Colonic mucosa (tissue), 4 donors: ENCODE results near the gene TRIM44. TPM values are rescaled to one million over a fixed set of nuclear protein-coding genes. Genes with fewer than 3 reads are reported as not detected.
"Not testable (repeated sequence)": the region's sequence is repeated elsewhere in the genome, so short reads cannot be mapped to it uniquely, and the experiment has no call there.

Source experiments
- DNase-seq: peaks from one replicate; pipeline ENCODE4 v3.0.0-alpha.2; 2020
- H3K27ac ChIP-seq: fragments of 200-600 bp; one replicate; pipeline ENCODE4 v1.8.0; 2021
- H3K27me3 ChIP-seq: fragments of 200-600 bp; one replicate; pipeline ENCODE4 v1.8.0; 2021
- H3K36me3 ChIP-seq: fragments of 200-600 bp; one replicate; pipeline ENCODE4 v1.8.0; 2021
- H3K4me1 ChIP-seq: fragments of 200-600 bp; one replicate; pipeline ENCODE4 v1.8.0; 2021; ENCODE audit warnings: mild to moderate bottlenecking
- H3K4me3 ChIP-seq: fragments of 200-600 bp; one replicate; pipeline ENCODE4 v1.8.0; 2021
- H3K9ac ChIP-seq, 2 donors: one replicate each; pipeline ENCODE4 v1.7.0; 2013; ENCODE audit warnings: control low read depth in 2 of 2, low read depth in 2 of 2, low read length in 2 of 2
- H3K9me3 ChIP-seq: fragments of 200-600 bp; one replicate; pipeline ENCODE4 v1.8.0; 2021
- intact Hi-C: fragments of 100-400 bp; cut with DNase I; formaldehyde crosslinking; loops from one replicate; pipeline ENCODE4 v1.14.1; 2022
- total RNA-seq, 2 donors: library from RNA; stranded (reverse); fragmentation: NEBNext Ultra II Directional in 1 of 2; extraction: Animal tissue kit (Norgen Biotek cat#: 25700) in 1 of 2; gene quantifications; one replicate each; pipeline ENCODE4 v1.2.1, GENCODE V29; 2021
- TF ChIP-seq, protein P1 (sequence below): fragments of 200-600 bp; IDR thresholded peaks from one replicate; pipeline ENCODE4 v1.8.0; 2022; ENCODE audit warnings: antibody characterized with exemption, mild to moderate bottlenecking
- donor health status: healthy.
- donor health status: DM: no; HTN: no; CAD: no.
- donor health status: DM: no; HTN: no; CAD: no.

Gene TRIM44
- total RNA-seq, 2 donors from 2014 or later: 38.8 to 47.0 TPM

DNA sequence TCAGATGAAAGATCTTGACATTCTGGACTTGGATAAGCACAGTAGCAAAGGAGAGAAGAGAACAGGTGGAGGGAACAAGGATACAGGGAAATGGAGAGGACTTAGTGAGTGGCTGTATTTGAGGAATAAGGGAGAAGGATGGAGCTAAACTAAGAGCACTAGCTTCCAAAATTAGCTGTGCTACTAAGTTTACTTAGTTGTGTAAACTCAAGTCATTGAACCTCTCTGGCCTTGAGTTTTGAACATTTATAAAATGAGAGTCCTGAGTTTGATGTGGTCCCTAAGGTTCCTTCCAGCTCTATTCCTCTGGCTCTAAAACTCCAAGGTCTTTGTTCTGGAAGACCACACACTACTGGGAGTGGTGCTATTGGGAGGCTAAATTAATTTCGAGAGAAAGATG, 100.7 kb downstream of the TRIM44 start:
- Histone ChIP-seq H3K4me3 (no peak overlapping the region), H3K36me3 (no peaks in the 10 kb centered on the region), H3K27ac (no peak overlapping the region), H3K4me1 (no peaks in the 10 kb centered on the region), H3K9me3 (no peaks in the 10 kb centered on the region), H3K27me3 (no peaks in the 10 kb centered on the region), H3K9ac (no peak overlapping the region)
- intact Hi-C loops: no loop called here
- DNase-seq: no peak
- TF ChIP-seq, protein P1, sequence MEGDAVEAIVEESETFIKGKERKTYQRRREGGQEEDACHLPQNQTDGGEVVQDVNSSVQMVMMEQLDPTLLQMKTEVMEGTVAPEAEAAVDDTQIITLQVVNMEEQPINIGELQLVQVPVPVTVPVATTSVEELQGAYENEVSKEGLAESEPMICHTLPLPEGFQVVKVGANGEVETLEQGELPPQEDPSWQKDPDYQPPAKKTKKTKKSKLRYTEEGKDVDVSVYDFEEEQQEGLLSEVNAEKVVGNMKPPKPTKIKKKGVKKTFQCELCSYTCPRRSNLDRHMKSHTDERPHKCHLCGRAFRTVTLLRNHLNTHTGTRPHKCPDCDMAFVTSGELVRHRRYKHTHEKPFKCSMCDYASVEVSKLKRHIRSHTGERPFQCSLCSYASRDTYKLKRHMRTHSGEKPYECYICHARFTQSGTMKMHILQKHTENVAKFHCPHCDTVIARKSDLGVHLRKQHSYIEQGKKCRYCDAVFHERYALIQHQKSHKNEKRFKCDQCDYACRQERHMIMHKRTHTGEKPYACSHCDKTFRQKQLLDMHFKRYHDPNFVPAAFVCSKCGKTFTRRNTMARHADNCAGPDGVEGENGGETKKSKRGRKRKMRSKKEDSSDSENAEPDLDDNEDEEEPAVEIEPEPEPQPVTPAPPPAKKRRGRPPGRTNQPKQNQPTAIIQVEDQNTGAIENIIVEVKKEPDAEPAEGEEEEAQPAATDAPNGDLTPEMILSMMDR: no peak

DNA sequence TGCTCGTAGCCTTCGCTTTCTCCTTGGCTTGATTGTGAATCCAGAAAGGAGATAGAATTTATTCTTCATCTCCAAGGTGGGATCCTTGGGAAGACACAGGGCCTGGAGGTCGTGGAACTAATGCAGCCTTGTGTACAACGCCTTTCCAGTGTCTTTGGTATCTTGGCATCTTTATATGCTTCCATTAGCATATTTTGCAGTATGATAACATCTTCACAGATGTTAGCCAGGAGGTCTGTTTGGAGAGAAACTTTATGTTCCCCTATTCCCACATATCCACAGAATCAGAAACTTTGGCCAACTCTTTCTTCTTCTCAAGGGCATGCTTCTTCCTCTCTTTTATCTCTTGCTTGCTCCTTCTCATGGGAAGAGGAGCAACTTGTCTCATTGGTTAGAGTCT, 101.2 kb downstream of the TRIM44 start:
- Histone ChIP-seq H3K9ac (no peak overlapping the region), H3K4me1 (no peaks in the 10 kb centered on the region), H3K36me3 (no peaks in the 10 kb centered on the region), H3K27me3 (no peaks in the 10 kb centered on the region), H3K9me3 (no peaks in the 10 kb centered on the region), H3K4me3 (no peak overlapping the region), H3K27ac (no peak overlapping the region)
- intact Hi-C loops: no loop called here
- TF ChIP-seq, protein P1: no peak
- DNase-seq: no peak

DNA sequence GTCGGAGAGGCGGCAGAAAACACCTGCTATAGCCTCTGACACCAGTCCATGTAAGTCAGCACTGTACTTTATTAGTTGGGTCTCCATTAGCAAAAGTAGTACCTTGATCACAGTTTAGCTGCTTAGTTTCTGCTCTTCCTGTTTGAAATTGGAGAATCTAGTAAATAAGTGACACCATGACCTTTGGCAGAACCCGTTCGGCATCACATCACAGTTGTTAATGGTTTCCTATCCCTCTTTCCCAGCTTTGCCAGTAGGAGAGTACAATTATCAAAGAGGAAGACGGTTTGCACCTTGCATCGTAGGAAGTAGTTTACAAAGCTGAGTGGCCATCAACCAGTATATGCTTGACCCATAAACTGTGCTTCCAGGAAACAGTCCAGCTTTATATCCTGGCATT, 101.8 kb downstream of the TRIM44 start:
- no peak overlapping the region for H3K4me3 ChIP-seq
- H3K36me3 ChIP-seq: no peaks in the 10 kb centered on the region
- H3K9me3 ChIP-seq: no peaks in the 10 kb centered on the region
- intact Hi-C loops: no loop called here
- no peak overlapping the region for H3K9ac ChIP-seq
- H3K4me1 ChIP-seq: no peaks in the 10 kb centered on the region
- DNase-seq: no peak
- no peak overlapping the region for H3K27ac ChIP-seq
- TF ChIP-seq, protein P1: no peak
- H3K27me3 ChIP-seq: no peaks in the 10 kb centered on the region

DNA sequence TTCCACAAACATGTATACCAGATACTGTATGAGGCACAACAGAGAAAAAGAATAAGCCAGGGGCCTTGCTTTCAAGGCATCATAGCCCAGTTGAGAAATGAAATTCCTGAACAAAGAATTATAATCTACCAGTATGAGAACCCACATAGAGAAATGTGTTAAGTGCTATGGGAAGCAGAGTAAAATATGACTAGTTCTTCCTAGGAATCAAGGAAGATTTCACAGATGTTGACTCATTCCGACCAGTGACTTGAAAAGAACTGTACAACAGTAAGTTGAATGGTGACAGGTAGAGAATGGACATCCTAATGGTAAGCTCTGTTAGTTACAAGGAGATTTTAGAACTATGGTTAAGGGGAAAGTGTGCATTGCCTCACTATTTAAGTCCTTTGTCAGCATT, 102.6 kb downstream of the TRIM44 start:
- intact Hi-C loops: no loop called here
- no peak for DNase-seq
- TF ChIP-seq, protein P1: no peak
- Histone ChIP-seq H3K4me3 (no peak overlapping the region), H3K27me3 (no peaks in the 10 kb centered on the region), H3K9me3 (no peaks in the 10 kb centered on the region), H3K36me3 (no peaks in the 10 kb centered on the region), H3K4me1 (no peaks in the 10 kb centered on the region), H3K27ac (no peak overlapping the region), H3K9ac (no peak overlapping the region)

DNA sequence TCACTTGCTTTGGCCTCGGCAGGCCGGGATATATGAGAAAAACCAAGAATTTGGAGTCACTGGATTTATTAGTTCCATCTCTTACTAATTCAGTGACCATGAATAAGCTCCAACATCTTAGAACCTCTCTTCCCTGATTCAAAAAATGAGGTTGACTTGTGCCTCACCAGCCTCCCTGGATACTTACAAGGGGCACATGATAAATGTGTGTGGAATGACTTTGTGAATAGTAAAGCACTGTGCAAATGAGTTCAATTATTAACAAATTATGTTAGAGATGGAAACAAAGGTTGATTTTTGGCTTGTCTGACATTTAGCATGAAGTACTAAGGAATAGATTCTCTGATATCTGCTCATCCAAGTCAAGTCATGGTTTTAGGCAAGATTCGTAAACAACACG, 104.1 kb downstream of the TRIM44 start:
- Histone ChIP-seq H3K9me3 (no peaks in the 10 kb centered on the region), H3K27me3 (no peaks in the 10 kb centered on the region), H3K27ac (no peak overlapping the region), H3K9ac (no peak overlapping the region), H3K4me1 (no peaks in the 10 kb centered on the region), H3K36me3 (no peaks in the 10 kb centered on the region), H3K4me3 (no peak overlapping the region)
- DNase-seq: no peak
- intact Hi-C loops: no loop called here
- TF ChIP-seq, protein P1: no peak

DNA sequence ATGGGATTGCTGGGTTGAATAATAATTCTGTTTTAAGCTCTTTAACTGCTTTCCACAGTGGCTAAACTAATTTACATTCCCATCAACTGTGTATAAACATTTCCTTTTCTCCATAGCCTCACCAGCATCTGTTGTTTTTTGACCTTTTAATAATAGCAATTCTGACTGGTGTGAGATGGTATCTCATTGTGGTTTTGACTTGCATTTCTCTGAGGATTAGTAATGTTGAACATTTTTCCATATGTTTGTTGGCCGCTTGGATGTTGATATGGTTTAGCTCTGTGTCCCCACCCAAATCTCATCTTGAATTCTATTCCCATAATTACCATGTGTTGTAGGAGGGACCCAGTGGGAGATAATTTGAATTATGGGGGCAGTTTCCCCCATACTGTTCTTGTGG, 107.8 kb downstream of the TRIM44 start:
- DNase-seq, H3K27ac ChIP-seq, H3K27me3 ChIP-seq, intact Hi-C loops, H3K4me1 ChIP-seq, H3K4me3 ChIP-seq, H3K36me3 ChIP-seq, H3K9ac ChIP-seq, H3K9me3 ChIP-seq: not testable (repeated sequence)
